ENCODE data around the gene ZBED3.
"Not testable (repeated sequence)": the region's sequence is repeated elsewhere in the genome, so short reads cannot be mapped to it uniquely, and the experiment has no call there.

Gene ZBED3

GRCh38 chr5:77086689-77087483, at the start of gene ZBED3:
TSS of gene ZBED3 (minus strand) at chr5:77087285. CDS start at chr5:77077878, 9,407 bp downstream.
- FAIRE-seq: no peak

- FAIRE-seq: peak; percentile 99
Observed at GRCh38 chr5:77133061-77133758, 46.1 kb upstream of the ZBED3 start.

- FAIRE-seq: no peak
Observed at GRCh38 chr5:77131361-77131760, 44.3 kb upstream of the ZBED3 start.

GRCh38 chr5:77129391-77129990, 42.4 kb upstream of the ZBED3 start:
- no peak for FAIRE-seq

GRCh38 chr5:77128411-77129061, 41.5 kb upstream of the ZBED3 start:
- no peak for FAIRE-seq

GRCh38 chr5:77123057-77123456, 36.0 kb upstream of the ZBED3 start:
- no peak for FAIRE-seq

- FAIRE-seq: no peak
Observed at GRCh38 chr5:77120706-77121105, 33.6 kb upstream of the ZBED3 start.

GRCh38 chr5:77120086-77120485, 33.0 kb upstream of the ZBED3 start:
- no peak for FAIRE-seq

GRCh38 chr5:77117161-77117560, 30.1 kb upstream of the ZBED3 start:
- FAIRE-seq: no peak

- FAIRE-seq: not testable (repeated sequence)
Observed at GRCh38 chr5:77107035-77107434, 19.9 kb upstream of the ZBED3 start.

- no peak for FAIRE-seq
Observed at GRCh38 chr5:77104813-77105212, 17.7 kb upstream of the ZBED3 start.

- no peak for FAIRE-seq
Observed at GRCh38 chr5:77103457-77103856, 16.4 kb upstream of the ZBED3 start.

- no peak for FAIRE-seq
Observed at GRCh38 chr5:77102549-77102948, 15.5 kb upstream of the ZBED3 start.

- no peak for FAIRE-seq
Observed at GRCh38 chr5:77101298-77101697, 14.2 kb upstream of the ZBED3 start.

- FAIRE-seq: no peak
Observed at GRCh38 chr5:77095189-77095588, 8.1 kb upstream of the ZBED3 start.

GRCh38 chr5:77087484-77088261, 588 bp upstream of the ZBED3 start:
- FAIRE-seq: no peak

- FAIRE-seq: peak; percentile 68
Observed at GRCh38 chr5:77086368-77086688, 757 bp downstream of the ZBED3 start.

- FAIRE-seq: no peak
Observed at GRCh38 chr5:77083088-77083487, 4.0 kb downstream of the ZBED3 start.

GRCh38 chr5:77082280-77082679, 4.8 kb downstream of the ZBED3 start:
- FAIRE-seq: no peak

- no peak for FAIRE-seq
Observed at GRCh38 chr5:77080905-77081304, 6.2 kb downstream of the ZBED3 start.

GRCh38 chr5:77080479-77080878, 6.6 kb downstream of the ZBED3 start:
- FAIRE-seq: not testable (repeated sequence)

- FAIRE-seq: no peak
Observed at GRCh38 chr5:77077829-77078176, 9.3 kb downstream of the ZBED3 start.

All from islet of Langerhans (tissue), 1 donor.